Left ventricle myocardium superior (tissue), 1 donor: ENCODE results near the gene MGST2. TPM values are rescaled to one million over a fixed set of nuclear protein-coding genes. Genes with fewer than 3 reads are reported as not detected.

Experiments
- total RNA-seq: library from RNA; stranded (reverse); fragmentation: NEBNext Ultra II Directional; extraction: Animal tissue kit (Norgen Biotek cat#: 25700); gene quantifications from one replicate; pipeline ENCODE4 v1.2.1, GENCODE V29; 2021
- donor health status: DM: no; HTN: yes; CAD: no; lungs with severe emphysema.

MGST2 gene
- total RNA-seq, 1 donor from 2014 or later, result 112 TPM

Other genes starting within 250 kb of the MGST2 start
- gene RAB33B, start 211.7 kb upstream of the MGST2 start, total RNA-seq, result 6.3 TPM
- 50.0 TPM for gene SETD7, start 109.6 kb upstream of the MGST2 start, total RNA-seq